H9 (cell line): ENCODE data around the gene TGM2. TPM values are rescaled to one million over a fixed set of nuclear protein-coding genes. Genes with fewer than 3 reads are reported as not detected.

ENCODE experiments used
- DNase-seq: peaks from one replicate; pipeline ENCODE4 v3.0.0-alpha.2; 2017
- H2AFZ ChIP-seq: one replicate; pipeline ENCODE4 v1.6.1; 2013; ENCODE audit warnings: mild to moderate bottlenecking, low read length, control low read depth, moderate library complexity
- H2AK5ac ChIP-seq: 2 replicates; pipeline ENCODE4 v1.6.1; 2013; ENCODE audit warnings: low read length, control low read depth, mixed read lengths; ENCODE audit not compliant: insufficient read length
- H2BK120ac ChIP-seq: one replicate; pipeline ENCODE4 v1.6.1; 2013; ENCODE audit warnings: low read depth, mild to moderate bottlenecking, low read length, control low read depth, inconsistent platforms; ENCODE audit not compliant: poor library complexity, severe bottlenecking
- H2BK12ac ChIP-seq: 2 replicates; pipeline ENCODE4 v1.6.1; 2013; ENCODE audit warnings: low read length, control low read depth, mixed read lengths, low read depth; ENCODE audit not compliant: insufficient read length
- H2BK15ac ChIP-seq: 2 replicates; pipeline ENCODE4 v1.6.1; 2013; ENCODE audit warnings: low read depth, low read length, control low read depth
- H2BK20ac ChIP-seq: one replicate; pipeline ENCODE4 v1.6.1; 2013; ENCODE audit warnings: low read depth, mild to moderate bottlenecking, low read length, control low read depth, inconsistent platforms; ENCODE audit not compliant: poor library complexity, severe bottlenecking
- H2BK5ac ChIP-seq: 2 replicates; pipeline ENCODE4 v1.6.1; 2013; ENCODE audit warnings: low read length, control low read depth, mixed read lengths; ENCODE audit not compliant: insufficient read length
- H3K14ac ChIP-seq: 2 replicates; pipeline ENCODE4 v1.6.1; 2013; ENCODE audit warnings: low read length, control low read depth; ENCODE audit not compliant: insufficient read depth
- H3K18ac ChIP-seq: 2 replicates; pipeline ENCODE4 v1.6.1; 2013; ENCODE audit warnings: low read depth, mild to moderate bottlenecking, mixed read lengths, low read length, control low read depth; ENCODE audit not compliant: insufficient read length
- H3K23ac ChIP-seq: 2 replicates; pipeline ENCODE4 v1.6.1; 2013; ENCODE audit warnings: low read length, control low read depth, mixed read lengths, low read depth; ENCODE audit not compliant: insufficient read length
- H3K23me2 ChIP-seq: 2 replicates; pipeline ENCODE4 v1.6.1; 2013; ENCODE audit warnings: low read depth, mild to moderate bottlenecking, mixed read lengths, low read length, control low read depth; ENCODE audit not compliant: insufficient read length, poor library complexity, severe bottlenecking
- H3K27ac ChIP-seq: 2 replicates; pipeline ENCODE4 v1.5.1; 2013; ENCODE audit warnings: low read length, control low read depth, mixed read lengths, low read depth; ENCODE audit not compliant: insufficient read length
- H3K27me3 ChIP-seq: 2 replicates; pipeline ENCODE4 v1.6.1; 2013; ENCODE audit warnings: low read length, control low read depth, inconsistent platforms; ENCODE audit not compliant: insufficient read depth
- H3K4ac ChIP-seq: 2 replicates; pipeline ENCODE4 v1.6.1; 2013; ENCODE audit warnings: low read depth, mild to moderate bottlenecking, control low read depth, inconsistent platforms, low read length, moderate library complexity
- H3K4me1 ChIP-seq: 2 replicates; pipeline ENCODE4 v1.6.1; 2013; ENCODE audit warnings: low read length, control low read depth, inconsistent platforms; ENCODE audit not compliant: insufficient read depth
- H3K4me2 ChIP-seq: 2 replicates; pipeline ENCODE4 v1.6.1; 2013; ENCODE audit warnings: low read length, control low read depth, mixed read lengths; ENCODE audit not compliant: insufficient read length, insufficient read depth
- H3K56ac ChIP-seq: 2 replicates; pipeline ENCODE4 v1.6.1; 2013; ENCODE audit warnings: low read depth, mild to moderate bottlenecking, mixed read lengths, low read length, control low read depth; ENCODE audit not compliant: insufficient read length
- H3K79me1 ChIP-seq: 2 replicates; pipeline ENCODE4 v1.6.1; 2013; ENCODE audit warnings: low read depth, mild to moderate bottlenecking, moderate library complexity, low read length, control low read depth, inconsistent platforms; ENCODE audit not compliant: insufficient read depth, poor library complexity, severe bottlenecking
- H3K79me2 ChIP-seq: 2 replicates; pipeline ENCODE4 v1.6.1; 2013; ENCODE audit warnings: low read length, control low read depth, inconsistent platforms; ENCODE audit not compliant: insufficient read depth
- H3K9ac ChIP-seq: 2 replicates; pipeline ENCODE4 v1.6.1; 2013; ENCODE audit warnings: low read length, control low read depth, mixed read lengths; ENCODE audit not compliant: insufficient read length; ENCODE audit errors: extremely low read depth
- H3K9me3 ChIP-seq: one replicate; pipeline ENCODE4 v1.6.1; 2013; ENCODE audit warnings: low read depth, low read length, inconsistent platforms; ENCODE audit not compliant: control insufficient read depth
- H3T11ph ChIP-seq: one replicate; pipeline ENCODE4 v1.6.1; 2013; ENCODE audit warnings: mild to moderate bottlenecking, low read length, control low read depth, inconsistent platforms
- H4K20me1 ChIP-seq: one replicate; pipeline ENCODE4 v1.6.1; 2013; ENCODE audit not compliant: control insufficient read depth, insufficient read length, insufficient read depth
- H4K5ac ChIP-seq: 2 replicates; pipeline ENCODE4 v1.6.1; 2013; ENCODE audit warnings: low read depth, mild to moderate bottlenecking, mixed read lengths, low read length, control low read depth; ENCODE audit not compliant: insufficient read length
- H4K8ac ChIP-seq: replicated peaks from 2 replicates; pipeline ENCODE4 v1.6.1; 2013; ENCODE audit warnings: low read length, control low read depth, mixed read lengths, low read depth; ENCODE audit not compliant: insufficient read length
- H4K91ac ChIP-seq: 2 replicates; pipeline ENCODE4 v1.6.1; 2013; ENCODE audit warnings: low read depth, mild to moderate bottlenecking, moderate library complexity, mixed read lengths, low read length, control low read depth; ENCODE audit not compliant: insufficient read length
- H3K27ac Mint-ChIP-seq, 3 experiments: 2 replicates in 2 of 3; 3 replicates in 1 of 3; pipeline ENCODE4 v1.8.0; 2020 to 2021; ENCODE audit warnings: mixed read lengths in 3 of 3, mild to moderate bottlenecking in 1 of 3, moderate library complexity in 1 of 3
- H3K27me3 Mint-ChIP-seq: 2 replicates; pipeline ENCODE4 v1.8.0; 2021; ENCODE audit warnings: low read depth, mild to moderate bottlenecking, moderate library complexity, mixed read lengths
- H3K36me3 Mint-ChIP-seq, 3 experiments: 2 replicates in 2 of 3; 3 replicates in 1 of 3; pipeline ENCODE4 v1.8.0; 2020 to 2021; ENCODE audit warnings: low read depth in 3 of 3, mixed read lengths in 3 of 3; ENCODE audit not compliant: insufficient read depth in 1 of 3
- H3K4me1 Mint-ChIP-seq, 2 experiments: 2 replicates each; pipeline ENCODE4 v1.8.0; 2020; ENCODE audit warnings: mixed read lengths in 2 of 2
- H3K4me3 Mint-ChIP-seq, 2 experiments: 2 replicates in 1 of 2; 3 replicates in 1 of 2; pipeline ENCODE4 v1.8.0; 2020 to 2021; ENCODE audit warnings: mild to moderate bottlenecking in 2 of 2, mixed read lengths in 2 of 2, moderate library complexity in 1 of 2
- H3K9me3 Mint-ChIP-seq, 2 experiments: 2 replicates in 1 of 2; 3 replicates in 1 of 2; pipeline ENCODE4 v1.8.0; 2020; ENCODE audit warnings: mild to moderate bottlenecking in 2 of 2, mixed read lengths in 2 of 2, moderate library complexity in 1 of 2
- CTCF ChIP-seq: fragments of 200-600 bp; sonication (generic); conservative IDR thresholded peaks from 3 replicates; pipeline ENCODE4 v1.8.0; 2021; ENCODE audit warnings: antibody characterized with exemption, mild to moderate bottlenecking
- WGBS: extraction: QIAGEN DNeasy Blood & Tissue Kit; methylation state at CpG from one replicate; pipeline ENCODE4 v1.1.7; 2013; ENCODE audit warnings: missing lambda C conversion rate, low lambda C conversion rate, mixed read lengths; ENCODE audit not compliant: insufficient read length; ENCODE audit errors: extremely low coverage; 5-methylcytosine and 5-hydroxymethylcytosine counted together
- total RNA-seq: library from RNA; stranded (reverse); gene quantifications from 2 replicates; pipeline ENCODE4 v1.2.1, GENCODE V29; 2021

Gene TGM2
- total RNA-seq, 1 experiment from 2014 or later: 1.1 TPM

- no peaks in the 10 kb centered on the region for H3K27me3 ChIP-seq
- no peak overlapping the region for H2BK12ac ChIP-seq
- TF ChIP-seq CTCF: no peak
- no peak overlapping the region for H2BK120ac ChIP-seq
- H3K14ac ChIP-seq: no peak overlapping the region
- no peak for DNase-seq
- H3K27ac ChIP-seq: no peak overlapping the region
- no peaks in the 10 kb centered on the region for H4K20me1 ChIP-seq
- WGBS: no CpG with 5 or more reads among the region's 8 CpGs
- Mint-ChIP-seq H3K9me3 (peaks cover 0 to 2% of the 10 kb centered on the region in 2 experiments; a peak in 1 of 5 replicates), H3K27ac (peak overlapping the region in 1 of 3 experiments; percentile 67; a peak in 1 of 7 replicates), H3K36me3 (no peaks in the 10 kb centered on the region), H3K4me1 (peaks cover 8 to 11% of the 10 kb centered on the region in 2 experiments; a peak in 3 of 4 replicates), H3K27me3 (peaks cover 9% of the 10 kb centered on the region), H3K4me3 (no peak overlapping the region)
- H3K23me2 ChIP-seq: peaks cover 4% of the 10 kb centered on the region
- H4K91ac ChIP-seq: no peak overlapping the region
- H2AK5ac ChIP-seq: no peak overlapping the region
- no peak overlapping the region for H4K5ac ChIP-seq
- no peak overlapping the region for H3K9ac ChIP-seq
- H2BK20ac ChIP-seq: no peak overlapping the region
- H3K4me1 ChIP-seq: no peaks in the 10 kb centered on the region
- H3K18ac ChIP-seq: no peak overlapping the region
- H3K4ac ChIP-seq: no peak overlapping the region
- H3K79me1 ChIP-seq: no peaks in the 10 kb centered on the region
- no peak overlapping the region for H2BK15ac ChIP-seq
- H3T11ph ChIP-seq: no peak overlapping the region
- H3K23ac ChIP-seq: no peak overlapping the region
- no peaks in the 10 kb centered on the region for H3K79me2 ChIP-seq
- H2BK5ac ChIP-seq: no peak overlapping the region
- no peak overlapping the region for H3K4me2 ChIP-seq
- no peak overlapping the region for H3K56ac ChIP-seq
- no peak overlapping the region for H2AFZ ChIP-seq
- no peaks in the 10 kb centered on the region for H3K9me3 ChIP-seq
- H4K8ac ChIP-seq: no peak overlapping the region
These were observed 2.3 kb upstream of the TGM2 start for GRCh38 chr20:38167328-38167850.
